H1 (cell line): ENCODE results near the gene CTSS. TPM values are rescaled to one million over a fixed set of nuclear protein-coding genes. Genes with fewer than 3 reads are reported as not detected.

Experiments
- CTCF ChIA-PET: fragments of 300-600 bp; sonication (Branson Sonifier 250); formaldehyde crosslinking; loops from one replicate; lab custom pipeline; 2021; ENCODE audit not compliant: partially characterized antibody; lab: Charles Lee
- POLR2A ChIA-PET: fragments of 300-600 bp; sonication (Branson Sonifier 250); formaldehyde crosslinking; loops from one replicate; lab custom pipeline; 2021; ENCODE audit warnings: inconsistent platforms; ENCODE audit not compliant: partially characterized antibody; lab: Charles Lee
- DNase-seq, 2 experiments: peaks; one replicate each; pipeline versions ENCODE4 v3.0.0 to v3.0.0-alpha.2; 2010 to 2022; ENCODE audit warnings: low spot score in 2 of 2, low read depth in 1 of 2, mixed read lengths in 1 of 2
- FAIRE-seq: peaks from 2 replicates; lab custom pipeline; 2011; peaks lifted over from hg19 to GRCh38; lab: Jason Lieb, UNC
- H2AFZ ChIP-seq: 2 replicates; pipeline ENCODE4 v1.8.1; 2012; ENCODE audit warnings: low read length, inconsistent platforms
- H2AK5ac ChIP-seq: 2 replicates; pipeline ENCODE4 v1.6.1; 2013; ENCODE audit warnings: low read depth, low read length
- H2BK120ac ChIP-seq: replicated peaks from 2 replicates; pipeline ENCODE3; 2013; ENCODE audit warnings: low read depth, low read length, inconsistent platforms
- H2BK12ac ChIP-seq: 2 replicates; pipeline ENCODE4 v1.6.1; 2013; ENCODE audit warnings: low read depth, low read length
- H2BK15ac ChIP-seq: 2 replicates; pipeline ENCODE4 v1.6.1; 2013; ENCODE audit warnings: low read length
- H2BK20ac ChIP-seq: 2 replicates; pipeline ENCODE4 v1.6.1; 2013; ENCODE audit warnings: low read length
- H2BK5ac ChIP-seq: 2 replicates; pipeline ENCODE4 v1.6.1; 2013; ENCODE audit warnings: low read depth, low read length
- H3K14ac ChIP-seq: 2 replicates; pipeline ENCODE4 v1.6.1; 2013; ENCODE audit warnings: inconsistent platforms; ENCODE audit not compliant: insufficient read length
- H3K18ac ChIP-seq: 2 replicates; pipeline ENCODE4 v1.6.1; 2013; ENCODE audit warnings: low read length; ENCODE audit errors: extremely low read depth
- H3K23ac ChIP-seq: 2 replicates; pipeline ENCODE4 v1.6.1; 2013; ENCODE audit warnings: inconsistent platforms; ENCODE audit not compliant: insufficient read length
- H3K23me2 ChIP-seq: 2 replicates; pipeline ENCODE4 v1.6.1; 2013; ENCODE audit warnings: low read depth, low read length
- H3K27ac ChIP-seq: 2 replicates; pipeline ENCODE4 v1.6.1; 2011; ENCODE audit warnings: low read depth, low read length, inconsistent platforms
- H3K27me3 ChIP-seq, 4 experiments: replicated peaks in 1 of 4; 1 replicate in 1 of 4; 2 replicates in 3 of 4; pipeline versions ENCODE4 v1.6.1 to v1.8.1; 2011 to 2013; ENCODE audit warnings: low read length in 3 of 4, mild to moderate bottlenecking in 3 of 4, inconsistent platforms in 2 of 4, mixed read lengths in 2 of 4, moderate library complexity in 1 of 4; ENCODE audit not compliant: control insufficient read depth in 3 of 4, insufficient read depth in 3 of 4; ENCODE audit errors: extremely low read depth in 1 of 4
- H3K36me3 ChIP-seq, 4 experiments: 2 replicates each; pipeline versions ENCODE4 v1.6.1 to v1.8.1; 2011 to 2013; ENCODE audit warnings: mild to moderate bottlenecking in 4 of 4, low read length in 3 of 4, moderate library complexity in 2 of 4, control low read depth in 1 of 4, inconsistent platforms in 1 of 4; ENCODE audit not compliant: insufficient read depth in 4 of 4, control insufficient read depth in 2 of 4
- H3K4ac ChIP-seq: replicated peaks from 2 replicates; pipeline ENCODE3; 2013; ENCODE audit warnings: low read length, low read depth, mixed read lengths, inconsistent platforms; ENCODE audit not compliant: insufficient read length
- H3K4me1 ChIP-seq, 4 experiments: replicated peaks in 1 of 4; 1 replicate in 1 of 4; 2 replicates in 3 of 4; pipeline versions ENCODE4 v1.6.1 to v1.8.1; 2011 to 2013; ENCODE audit warnings: low read length in 3 of 4, inconsistent platforms in 2 of 4, mixed read lengths in 1 of 4; ENCODE audit not compliant: insufficient read depth in 4 of 4, control insufficient read depth in 3 of 4
- H3K4me2 ChIP-seq, 2 experiments: 2 replicates each; pipeline versions ENCODE4 v1.6.1 to v1.8.1; 2011 to 2013; ENCODE audit warnings: low read depth in 2 of 2, low read length in 2 of 2, control low read depth in 1 of 2, inconsistent platforms in 1 of 2, mild to moderate bottlenecking in 1 of 2; ENCODE audit not compliant: insufficient read depth in 1 of 2
- H3K4me3 ChIP-seq, 4 experiments: fragments of 200-600, 300-600 bp in 1 of 4; sonication (generic), shearing (Covaris generic), sonication (Bioruptor Twin) in 1 of 4; 2 replicates each; pipeline versions ENCODE4 v1.5.1 to v1.8.1; 2011 to 2016; ENCODE audit warnings: low read length in 4 of 4, low read depth in 3 of 4, control low read depth in 2 of 4, inconsistent platforms in 2 of 4, mild to moderate bottlenecking in 2 of 4, mixed read lengths in 1 of 4, moderate library complexity in 1 of 4; ENCODE audit not compliant: insufficient read depth in 2 of 4; ENCODE audit errors: extremely low read depth in 1 of 4
- H3K56ac ChIP-seq: replicated peaks from 2 replicates; pipeline ENCODE3; 2013; ENCODE audit warnings: low read depth, mild to moderate bottlenecking, mixed read lengths, low read length, inconsistent platforms; ENCODE audit not compliant: insufficient read length
- H3K79me1 ChIP-seq: 2 replicates; pipeline ENCODE4 v1.6.1; 2013; ENCODE audit warnings: low read depth, low read length, control low read depth
- H3K79me2 ChIP-seq, 2 experiments: 2 replicates each; pipeline versions ENCODE4 v1.6.1 to v1.8.1; 2012 to 2013; ENCODE audit warnings: low read length in 2 of 2, mild to moderate bottlenecking in 2 of 2, inconsistent platforms in 1 of 2; ENCODE audit not compliant: insufficient read depth in 2 of 2, control insufficient read depth in 1 of 2
- H3K9ac ChIP-seq, 4 experiments: replicated peaks in 1 of 4; 1 replicate in 1 of 4; 2 replicates in 3 of 4; pipeline versions ENCODE4 v1.6.1 to v1.8.1; 2011 to 2013; ENCODE audit warnings: low read depth in 3 of 4, low read length in 3 of 4, control low read depth in 2 of 4, mild to moderate bottlenecking in 2 of 4, moderate library complexity in 2 of 4, inconsistent platforms in 1 of 4; ENCODE audit errors: extremely low read depth in 1 of 4
- H3K9me3 ChIP-seq, 2 experiments: 2 replicates each; pipeline versions ENCODE4 v1.6.1 to v1.8.1; 2012 to 2013; ENCODE audit warnings: mild to moderate bottlenecking in 2 of 2, moderate library complexity in 2 of 2, control low read depth in 1 of 2, inconsistent platforms in 1 of 2, low read depth in 1 of 2, low read length in 1 of 2, mixed read lengths in 1 of 2; ENCODE audit not compliant: insufficient read depth in 2 of 2
- H4K20me1 ChIP-seq, 2 experiments: replicated peaks in 1 of 2; 2 replicates each; pipeline versions ENCODE3 to v1.8.1; 2011 to 2013; ENCODE audit warnings: inconsistent platforms in 2 of 2, low read length in 2 of 2, mild to moderate bottlenecking in 1 of 2; ENCODE audit not compliant: insufficient read depth in 2 of 2, control insufficient read depth in 1 of 2
- H4K5ac ChIP-seq: 2 replicates; pipeline ENCODE4 v1.6.1; 2013; ENCODE audit warnings: low read length, low read depth, mixed read lengths, inconsistent platforms; ENCODE audit not compliant: insufficient read length
- H4K8ac ChIP-seq: 2 replicates; pipeline ENCODE4 v1.8.0; 2013; ENCODE audit warnings: mild to moderate bottlenecking, moderate library complexity, low read length, inconsistent platforms; ENCODE audit not compliant: insufficient read depth; ENCODE audit errors: extremely low read depth
- H4K91ac ChIP-seq: replicated peaks from 2 replicates; pipeline ENCODE3; 2013; ENCODE audit warnings: low read length, mixed read lengths, inconsistent platforms; ENCODE audit not compliant: insufficient read length
- GABPA ChIP-seq: IDR thresholded peaks from 2 replicates; pipeline ENCODE4 v1.6.1; 2011; ENCODE audit warnings: mild to moderate bottlenecking, low read length, moderate library complexity, borderline replicate concordance; ENCODE audit not compliant: insufficient read depth
- RAD21 ChIP-seq, 2 experiments: IDR thresholded peaks in 1 of 2; conservative IDR thresholded peaks in 1 of 2; 2 replicates each; pipeline ENCODE4 v1.6.1; 2011; ENCODE audit warnings: low read depth in 2 of 2, low read length in 2 of 2, improper control_type of control experiment in 1 of 2, inconsistent platforms in 1 of 2, mild to moderate bottlenecking in 1 of 2, moderate library complexity in 1 of 2
- WGBS, 2 experiments: shearing (Covaris generic) in 1 of 2; methylation state at CpG; one replicate each; pipeline versions ENCODE4 v1.1.6 to v1.1.7; 2013 to 2015; ENCODE audit warnings: low lambda C conversion rate in 2 of 2, mixed read lengths in 2 of 2, inconsistent platforms in 1 of 2, low coverage in 1 of 2, missing lambda C conversion rate in 1 of 2; ENCODE audit not compliant: insufficient replicate concordance in 2 of 2, insufficient coverage in 1 of 2, insufficient read length in 1 of 2; ENCODE audit errors: extremely low coverage in 1 of 2, missing lambda C conversion rate in 1 of 2; 5-methylcytosine and 5-hydroxymethylcytosine counted together
- polyA plus RNA-seq, 7 experiments: library from polyadenylated mRNA; depleted of rRNA in 3 of 7; stranded (reverse) in 5 of 7; unstranded in 2 of 7; fragments of >200 nt in 5 of 7; fragments of 200-250 nt in 2 of 7; gene quantifications; 1 replicate in 5 of 7; 2 replicates in 1 of 7; 4 replicates in 1 of 7; pipeline versions ENCODE4 v1.2.1 to v1.2.3, GENCODE V29; 2011 to 2013; ENCODE audit warnings: missing spikeins in 2 of 7, mixed read lengths in 2 of 7
- total RNA-seq: library from RNA; stranded (reverse); fragmentation: NEBNext Ultra II Directional; extraction: Animal tissue kit (Norgen Biotek cat#: 25700); gene quantifications from 2 replicates; pipeline ENCODE4 v1.2.1, GENCODE V29; 2021
- TF ChIP-seq, protein P1 (sequence below), 3 experiments: IDR thresholded peaks; 1 replicate in 2 of 3; 2 replicates in 1 of 3; pipeline versions ENCODE4 v1.5.1 to v1.6.1; 2011; ENCODE audit warnings: low read length in 3 of 3, mild to moderate bottlenecking in 3 of 3, inconsistent platforms in 2 of 3, low read depth in 1 of 3, moderate library complexity in 1 of 3; ENCODE audit not compliant: insufficient read depth in 1 of 3; ENCODE audit errors: control extremely low read depth in 1 of 3

Gene CTSS
- total and polyA plus RNA-seq, 2 of the 8 experiments (the other 6 are each of a cell fraction or from before 2014, with no cell fraction given) = not detected

DNA sequence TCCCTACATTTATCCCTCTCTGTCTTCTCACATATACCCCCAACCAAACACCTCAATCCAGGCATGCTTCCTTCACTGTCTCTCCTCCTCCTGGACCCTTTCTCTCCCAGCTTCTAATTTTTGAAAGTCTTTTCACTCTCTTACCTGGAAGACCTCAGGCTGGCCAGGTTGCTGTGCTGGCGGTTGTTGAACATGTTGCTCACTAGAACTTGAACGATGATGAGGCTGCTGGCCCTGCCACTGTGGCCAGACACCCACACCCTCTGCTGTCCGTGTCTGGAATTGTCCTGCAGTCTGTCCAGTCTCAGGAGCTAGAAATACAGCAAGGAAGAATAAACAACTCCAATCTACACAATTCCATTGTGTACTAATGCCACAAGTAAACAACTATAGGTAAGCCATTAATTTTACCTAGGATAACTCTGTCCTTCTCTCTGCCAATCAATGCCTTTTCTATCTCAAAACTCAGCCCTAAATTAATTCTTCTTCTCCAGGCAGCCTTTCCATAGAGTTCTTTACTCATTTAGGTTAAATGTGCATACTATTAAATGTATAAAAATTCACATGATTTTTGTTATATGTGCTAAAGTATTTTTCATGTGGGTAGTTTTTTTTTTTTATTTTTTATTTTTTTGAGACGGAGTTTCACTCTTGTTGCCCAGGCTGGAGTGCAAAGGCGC is 47.6 kb upstream of the CTSS start:
- CTCF ChIA-PET = interaction anchor here (0.6 to 2.2 kb wide), 34 partner anchors 8 to 396 kb away, joined by 3 to 15 read pairs (median 3); partner anchors contain the start of genes CTSS and GOLPH3L
- no peak overlapping the region for H3K4ac ChIP-seq
- no peak overlapping the region for H2AFZ ChIP-seq
- H3K79me2 ChIP-seq = no peaks in the 10 kb centered on the region
- no peaks in the 10 kb centered on the region for H3K27me3 ChIP-seq
- H4K5ac ChIP-seq = no peak overlapping the region
- TF ChIP-seq, protein P1, sequence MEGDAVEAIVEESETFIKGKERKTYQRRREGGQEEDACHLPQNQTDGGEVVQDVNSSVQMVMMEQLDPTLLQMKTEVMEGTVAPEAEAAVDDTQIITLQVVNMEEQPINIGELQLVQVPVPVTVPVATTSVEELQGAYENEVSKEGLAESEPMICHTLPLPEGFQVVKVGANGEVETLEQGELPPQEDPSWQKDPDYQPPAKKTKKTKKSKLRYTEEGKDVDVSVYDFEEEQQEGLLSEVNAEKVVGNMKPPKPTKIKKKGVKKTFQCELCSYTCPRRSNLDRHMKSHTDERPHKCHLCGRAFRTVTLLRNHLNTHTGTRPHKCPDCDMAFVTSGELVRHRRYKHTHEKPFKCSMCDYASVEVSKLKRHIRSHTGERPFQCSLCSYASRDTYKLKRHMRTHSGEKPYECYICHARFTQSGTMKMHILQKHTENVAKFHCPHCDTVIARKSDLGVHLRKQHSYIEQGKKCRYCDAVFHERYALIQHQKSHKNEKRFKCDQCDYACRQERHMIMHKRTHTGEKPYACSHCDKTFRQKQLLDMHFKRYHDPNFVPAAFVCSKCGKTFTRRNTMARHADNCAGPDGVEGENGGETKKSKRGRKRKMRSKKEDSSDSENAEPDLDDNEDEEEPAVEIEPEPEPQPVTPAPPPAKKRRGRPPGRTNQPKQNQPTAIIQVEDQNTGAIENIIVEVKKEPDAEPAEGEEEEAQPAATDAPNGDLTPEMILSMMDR (IDR thresholded peaks at IDR 0.05; ENCODE audit: control extremely low read depth in 1 of 3, insufficient read depth in 1 of 3, low read depth in 1 of 3, low read length in 3 of 3) = peak; percentile 71 to 79 (median 78)
- TF ChIP-seq GABPA (no peak), RAD21 (IDR thresholded peaks at IDR 0.05 in 1 of 2, conservative IDR thresholded peaks at IDR 0.05 in 1 of 2; ENCODE audit: low read depth in 2 of 2, low read length in 2 of 2) (peak; percentile 84 to 87)
- TF ChIP-seq, all 59 proteins: peak for 2
- Histone ChIP-seq H3K4me1 (peaks cover 0 to 2% (median under 1%) of the 10 kb centered on the region in 4 experiments; a peak in 3 of 7 replicates), H3K9ac (no peak overlapping the region), H3K56ac (no peak overlapping the region), H2BK20ac (no peak overlapping the region), H2BK120ac (no peak overlapping the region), H2BK5ac (0 out of 2 replicates have a peak overlapping the region, but pooled peaks have one; percentile 52), H4K8ac (no peak overlapping the region), H3K23ac (no peak overlapping the region), H2BK12ac (no peak overlapping the region), H2BK15ac (no peak overlapping the region), H3K27ac (no peak overlapping the region), H2AK5ac (no peak overlapping the region), H3K18ac (no peak overlapping the region), H4K91ac (no peak overlapping the region), H3K4me2 (no peak overlapping the region), H3K4me3 (no peak overlapping the region), H3K36me3 (peaks cover 9 to 34% (median 21%) of the 10 kb centered on the region in 4 experiments), H3K14ac (no peak overlapping the region), H3K23me2 (no peaks in the 10 kb centered on the region), H3K79me1 (no peaks in the 10 kb centered on the region), H3K9me3 (no peaks in the 10 kb centered on the region), H4K20me1 (no peaks in the 10 kb centered on the region)
- FAIRE-seq (no peak), DNase-seq (peak in 1 of 2 experiments; percentile 29)
- POLR2A ChIA-PET = interaction anchor here (0.6 to 1.5 kb wide), 2 partner anchors 157 to 276 kb away, joined by 3 to 4 read pairs; no protein-coding TSS in a partner anchor
- 81% methylated on average over 4 of the region's 5 CpGs; no CpG with 5 or more reads in 1 of the 2 experiments for WGBS, 2 experiments
